Fibroblast of mammary gland (primary cell): Measurements from ENCODE around the gene GLRA3.

Experiments
- DNase-seq: peaks from one replicate; pipeline ENCODE4 v3.0.0-alpha.2; 2010; ENCODE audit warnings: low read depth
- H3K4me3 ChIP-seq: 2 replicates; pipeline ENCODE4 v1.5.1; 2011; ENCODE audit warnings: low read depth, mild to moderate bottlenecking, low read length, moderate library complexity; ENCODE audit not compliant: control insufficient read depth
- TF ChIP-seq, protein P1 (sequence below): conservative IDR thresholded peaks from 2 replicates; pipeline ENCODE4 v1.5.1; 2011; ENCODE audit warnings: low read depth, low read length, inconsistent platforms; ENCODE audit not compliant: control insufficient read depth, insufficient read depth

The GLRA3 gene

DNA sequence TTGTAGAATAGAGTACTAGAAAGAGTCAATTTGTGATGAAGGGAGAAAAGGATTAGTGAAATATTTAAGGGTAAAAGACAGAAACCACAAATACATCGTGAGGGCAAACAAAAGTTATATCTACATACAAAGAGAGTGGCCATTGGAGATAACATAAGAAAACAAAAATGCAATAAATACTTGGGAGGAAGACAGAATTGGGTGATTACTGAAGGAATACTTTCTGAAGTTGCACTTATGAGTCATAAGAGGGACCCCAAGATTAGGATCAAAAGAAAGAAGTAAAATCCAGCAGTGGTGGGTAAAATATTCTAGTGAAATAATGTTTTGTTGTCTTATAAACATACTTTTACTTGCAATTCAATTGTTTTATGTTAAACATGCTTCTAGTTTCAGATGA lies 53.7 kb downstream of the GLRA3 start:
- no peak for DNase-seq
- TF ChIP-seq, protein P1, sequence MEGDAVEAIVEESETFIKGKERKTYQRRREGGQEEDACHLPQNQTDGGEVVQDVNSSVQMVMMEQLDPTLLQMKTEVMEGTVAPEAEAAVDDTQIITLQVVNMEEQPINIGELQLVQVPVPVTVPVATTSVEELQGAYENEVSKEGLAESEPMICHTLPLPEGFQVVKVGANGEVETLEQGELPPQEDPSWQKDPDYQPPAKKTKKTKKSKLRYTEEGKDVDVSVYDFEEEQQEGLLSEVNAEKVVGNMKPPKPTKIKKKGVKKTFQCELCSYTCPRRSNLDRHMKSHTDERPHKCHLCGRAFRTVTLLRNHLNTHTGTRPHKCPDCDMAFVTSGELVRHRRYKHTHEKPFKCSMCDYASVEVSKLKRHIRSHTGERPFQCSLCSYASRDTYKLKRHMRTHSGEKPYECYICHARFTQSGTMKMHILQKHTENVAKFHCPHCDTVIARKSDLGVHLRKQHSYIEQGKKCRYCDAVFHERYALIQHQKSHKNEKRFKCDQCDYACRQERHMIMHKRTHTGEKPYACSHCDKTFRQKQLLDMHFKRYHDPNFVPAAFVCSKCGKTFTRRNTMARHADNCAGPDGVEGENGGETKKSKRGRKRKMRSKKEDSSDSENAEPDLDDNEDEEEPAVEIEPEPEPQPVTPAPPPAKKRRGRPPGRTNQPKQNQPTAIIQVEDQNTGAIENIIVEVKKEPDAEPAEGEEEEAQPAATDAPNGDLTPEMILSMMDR = no peak
- H3K4me3 ChIP-seq = no peak overlapping the region

GRCh38 chr4:174764105-174764729 lies 64.8 kb downstream of the GLRA3 start:
- no peak overlapping the region for H3K4me3 ChIP-seq
- TF ChIP-seq, protein P1 = peak; percentile 82
- peak; percentile 59 for DNase-seq

DNA sequence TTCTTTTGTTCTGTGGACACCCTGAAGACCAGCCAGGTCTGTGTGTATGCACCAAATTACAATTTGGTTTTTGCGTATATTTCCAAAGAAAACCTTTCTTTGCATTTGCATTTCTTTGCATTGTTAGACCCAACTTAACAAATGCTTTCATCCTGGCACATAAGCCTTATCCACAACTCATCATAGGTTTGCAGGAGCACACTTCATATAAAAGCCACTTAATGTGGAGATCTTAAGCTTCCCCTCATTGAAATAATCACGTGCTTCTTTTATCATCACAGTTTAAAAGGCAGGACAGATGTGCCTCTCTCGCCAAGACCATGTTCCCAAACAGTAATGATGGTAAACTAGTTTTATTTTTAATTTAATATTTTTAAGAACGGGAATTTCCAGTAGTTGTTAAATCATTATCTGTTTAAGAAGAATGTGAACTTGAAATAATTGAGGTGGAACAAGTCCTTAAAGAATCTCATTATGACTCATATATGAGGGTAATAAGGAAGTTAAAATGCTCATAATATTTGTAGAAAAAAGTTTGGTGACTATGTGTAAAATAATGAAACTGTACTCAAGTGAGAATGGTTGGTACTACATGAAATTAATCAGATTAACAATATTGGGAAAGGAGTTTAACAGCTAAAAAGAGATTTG lies 65.5 kb downstream of the GLRA3 start:
- peak; percentile 7 for DNase-seq
- TF ChIP-seq, protein P1 = no peak

DNA sequence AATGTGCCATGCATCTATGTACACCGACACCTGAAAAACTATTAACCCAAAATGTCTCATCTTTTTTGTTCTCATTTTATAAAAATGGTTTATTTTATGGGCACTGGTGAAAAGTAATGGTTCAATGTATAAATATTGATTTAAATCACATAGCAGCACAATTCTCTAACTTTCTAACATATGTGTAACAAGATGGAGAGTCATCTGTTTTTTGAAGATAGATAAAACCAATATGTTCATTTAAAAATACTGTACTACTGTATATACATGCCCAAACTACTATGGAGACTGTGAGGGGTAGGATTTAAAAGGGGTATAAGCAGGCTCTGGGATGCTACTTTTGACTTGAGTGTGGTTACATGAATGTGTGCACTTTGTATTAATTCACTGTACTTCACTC lies 67.6 kb downstream of the GLRA3 start:
- H3K4me3 ChIP-seq = no peak overlapping the region
- TF ChIP-seq, protein P1 = no peak
- no peak for DNase-seq

More for the DNA sequence above, 65.5 kb downstream of the GLRA3 start:
- H3K4me3 ChIP-seq = no peak overlapping the region

DNA sequence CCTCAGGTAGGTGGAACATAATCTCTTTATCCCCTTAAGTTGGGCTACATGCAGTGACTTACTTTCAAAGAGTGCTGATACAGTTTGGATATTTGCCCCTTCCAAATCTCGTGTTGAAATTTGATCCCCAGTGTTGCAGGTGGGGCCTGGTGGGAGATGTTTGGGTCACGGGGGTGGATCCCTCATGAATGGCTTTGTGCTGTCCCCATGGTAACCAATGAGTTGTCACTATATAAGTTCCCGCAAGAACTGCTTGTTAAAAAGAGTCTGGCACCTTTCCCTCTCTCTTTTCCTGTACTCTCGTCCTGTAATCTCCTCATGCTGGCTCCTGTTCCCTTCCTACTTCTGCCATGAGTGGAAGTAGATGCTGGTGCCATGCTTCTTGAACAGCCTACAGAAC lies 71.3 kb downstream of the GLRA3 start:
- TF ChIP-seq, protein P1 = no peak
- no peak overlapping the region for H3K4me3 ChIP-seq
- no peak for DNase-seq

DNA sequence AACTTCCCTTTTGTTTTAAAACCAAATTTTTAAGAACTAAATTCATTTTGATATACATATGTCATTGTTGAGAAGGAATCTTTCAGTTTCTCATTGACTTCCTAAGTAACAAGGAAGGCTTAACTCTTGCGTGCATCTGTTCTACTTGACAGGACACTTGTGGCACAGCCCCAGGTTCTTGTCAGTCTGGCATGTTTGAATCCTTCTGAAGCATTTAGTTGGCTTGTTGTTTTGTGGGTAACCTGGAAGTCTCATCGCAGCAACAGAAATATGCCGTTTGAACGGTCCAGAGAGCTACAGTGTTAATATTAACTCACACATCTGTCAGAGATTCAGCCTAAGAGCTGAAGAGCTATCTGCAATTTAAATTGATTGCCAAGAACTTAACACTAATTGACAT lies 76.0 kb downstream of the GLRA3 start:
- TF ChIP-seq, protein P1 = no peak
- no peak overlapping the region for H3K4me3 ChIP-seq
- DNase-seq = no peak

GRCh38 chr4:174752026-174752425 lies 77.0 kb downstream of the GLRA3 start:
- TF ChIP-seq, protein P1 = no peak
- DNase-seq = no peak
- H3K4me3 ChIP-seq = no peak overlapping the region
